HCT116 (cell line): ENCODE results near the gene MFGE8. TPM values are rescaled to one million over a fixed set of nuclear protein-coding genes. Genes with fewer than 3 reads are reported as not detected.

ENCODE experiments used
- ATAC-seq: fragments of 200-7000 bp; cut with Tn5 transposase; 2 replicates; pipeline ENCODE4 v1.9.1; 2020; ENCODE audit warnings: mild to moderate bottlenecking, moderate library complexity
- Bru-seq: library from RNA; stranded (reverse); fragments of 400-500 nt; gene quantifications from one replicate; lab custom pipeline; 2021; lab: Mats Ljungman, UMichigan
- BruChase-seq, 2 experiments: library from RNA; stranded (reverse); fragments of 400-500 nt; gene quantifications; one replicate each; lab custom pipeline; 2021; lab: Mats Ljungman, UMichigan
- BruUV-seq: library from RNA; stranded (reverse); fragments of 400-500 nt; replicated peaks from 2 replicates; lab custom pipeline; 2021; lab: Mats Ljungman, UMichigan
- CTCF ChIA-PET: fragments of 300-600 bp; sonication (Branson Sonifier 250); formaldehyde crosslinking; loops from one replicate; lab custom pipeline; 2021; ENCODE audit warnings: antibody characterized with exemption; lab: Charles Lee
- POLR2A ChIA-PET: fragments of 300-600, 350-600 bp; sonication (Branson Sonifier 250); formaldehyde crosslinking; loops from one replicate; lab custom pipeline; 2021; ENCODE audit warnings: antibody characterized with exemption; lab: Charles Lee
- RAD21 ChIA-PET, 2 experiments: fragments of 300-600 bp; sonication (Branson Sonifier 250); formaldehyde crosslinking; loops; one replicate each; lab custom pipeline; 2023; ENCODE audit warnings: low total read pairs in 2 of 2; ENCODE audit not compliant: uncharacterized antibody in 2 of 2, unreplicated experiment in 2 of 2, low non-redundant PET in 1 of 2; lab: Charles Lee
- DNase-seq: peaks from one replicate; pipeline ENCODE4 v3.0.0-alpha.2; 2010; ENCODE audit warnings: low read depth, low spot score
- H2AFZ ChIP-seq: fragments of 200-600 bp; shearing (Covaris generic), sonication (generic); 2 replicates; pipeline ENCODE4 v1.6.1; 2017; ENCODE audit warnings: low read depth, mixed run types, mixed read lengths, antibody characterized with exemption, low read length; ENCODE audit not compliant: poor library complexity, severe bottlenecking
- H3K27ac ChIP-seq: 2 replicates; pipeline ENCODE4 v1.5.1; 2012; ENCODE audit warnings: low read depth, low read length
- H3K27me3 ChIP-seq: fragments of 200-600 bp; sonication (generic); 2 replicates; pipeline ENCODE4 v1.6.1; 2016; ENCODE audit warnings: mixed run types, low read length, mixed read lengths; ENCODE audit not compliant: insufficient read depth
- H3K36me3 ChIP-seq, 2 experiments: fragments of 200-500 bp in 1 of 2; fragments of 200-600 bp in 1 of 2; sonication (Bioruptor generic) in 1 of 2; sonication (generic) in 1 of 2; 2 replicates each; pipeline versions ENCODE4 v1.5.1 to v1.6.1; 2014 to 2016; ENCODE audit warnings: low read length in 2 of 2, inconsistent platforms in 1 of 2, mixed read lengths in 1 of 2, mixed run types in 1 of 2; ENCODE audit not compliant: insufficient read depth in 2 of 2, control insufficient read depth in 1 of 2
- H3K4me1 ChIP-seq, 2 experiments: fragments of 200-600 bp in 1 of 2; sonication (generic) in 1 of 2; 2 replicates each; pipeline versions ENCODE4 v1.5.1 to v1.6.1; 2012 to 2017; ENCODE audit warnings: low read length in 2 of 2, inconsistent platforms in 1 of 2, mild to moderate bottlenecking in 1 of 2, mixed read lengths in 1 of 2, mixed run types in 1 of 2, moderate library complexity in 1 of 2; ENCODE audit not compliant: insufficient read depth in 2 of 2, control insufficient read depth in 1 of 2
- H3K4me2 ChIP-seq: fragments of 200-600 bp; sonication (generic); 2 replicates; pipeline ENCODE4 v1.6.1; 2017; ENCODE audit warnings: mixed run types, low read length, mixed read lengths
- H3K4me3 ChIP-seq, 2 experiments: fragments of 200-600 bp in 1 of 2; sonication (generic) in 1 of 2; replicated peaks in 1 of 2; 2 replicates each; pipeline ENCODE4 v1.5.1; 2011 to 2016; ENCODE audit warnings: low read length in 2 of 2, control low read depth in 1 of 2, low read depth in 1 of 2, mild to moderate bottlenecking in 1 of 2, mixed read lengths in 1 of 2, mixed run types in 1 of 2
- H3K79me2 ChIP-seq: fragments of 200-600 bp; sonication (generic); 2 replicates; pipeline ENCODE4 v1.6.1; 2017; ENCODE audit warnings: mild to moderate bottlenecking, mixed run types, low read length, moderate library complexity, mixed read lengths; ENCODE audit not compliant: insufficient read depth
- H3K9ac ChIP-seq: fragments of 200-600 bp; sonication (generic); 2 replicates; pipeline ENCODE4 v1.6.1; 2016; ENCODE audit warnings: low read length, mixed read lengths
- H3K9me2 ChIP-seq: fragments of 200-600 bp; sonication (generic), shearing (Covaris generic); 2 replicates; pipeline ENCODE4 v1.6.1; 2017; ENCODE audit warnings: mixed run types, mild to moderate bottlenecking, moderate library complexity; ENCODE audit not compliant: insufficient read depth
- H3K9me3 ChIP-seq, 2 experiments: fragments of 200-500 bp in 1 of 2; fragments of 200-600 bp in 1 of 2; sonication (Bioruptor generic) in 1 of 2; sonication (generic) in 1 of 2; 2 replicates each; pipeline ENCODE4 v1.6.1; 2014 to 2017; ENCODE audit warnings: low read length in 2 of 2, mixed read lengths in 2 of 2, inconsistent platforms in 1 of 2, low read depth in 1 of 2, mild to moderate bottlenecking in 1 of 2, mixed run types in 1 of 2, moderate library complexity in 1 of 2; ENCODE audit not compliant: control insufficient read depth in 1 of 2, insufficient read depth in 1 of 2
- H4K20me1 ChIP-seq: fragments of 200-600 bp; sonication (generic), shearing (Covaris generic); 2 replicates; pipeline ENCODE4 v1.6.1; 2017; ENCODE audit warnings: mixed run types, mild to moderate bottlenecking, moderate library complexity; ENCODE audit not compliant: insufficient read depth
- CTCF ChIP-seq, 3 experiments: fragments of 200-600 bp in 1 of 3; sonication (generic) in 1 of 3; IDR thresholded peaks in 2 of 3; conservative IDR thresholded peaks in 1 of 3; 2 replicates each; pipeline ENCODE4 v1.5.1; 2012 to 2017; ENCODE audit warnings: low read depth in 2 of 3, low read length in 2 of 3, antibody characterized with exemption in 1 of 3, borderline replicate concordance in 1 of 3, control low read depth in 1 of 3, mild to moderate bottlenecking in 1 of 3, mixed read lengths in 1 of 3, mixed run types in 1 of 3, moderate library complexity in 1 of 3; ENCODE audit not compliant: insufficient read depth in 1 of 3
- EGR1 ChIP-seq: IDR thresholded peaks from 2 replicates; pipeline ENCODE4 v1.6.1; 2012; ENCODE audit warnings: low read depth
- EZH2phosphoT487 ChIP-seq: fragments of 200-600 bp; IDR thresholded peaks from 2 replicates; pipeline ENCODE4 v1.6.1; 2018; ENCODE audit warnings: antibody characterized with exemption, borderline replicate concordance
- POLR2A ChIP-seq: IDR thresholded peaks from 2 replicates; pipeline ENCODE4 v1.7.0; 2011; ENCODE audit warnings: borderline replicate concordance; ENCODE audit not compliant: insufficient read depth, insufficient read length; ENCODE audit errors: extremely low read depth
- POLR2AphosphoS5 ChIP-seq: IDR thresholded peaks from 2 replicates; pipeline ENCODE4 v1.6.1; 2011; ENCODE audit warnings: mild to moderate bottlenecking, low read depth, low read length, moderate library complexity
- RAD21 ChIP-seq: IDR thresholded peaks from 2 replicates; pipeline ENCODE4 v1.6.1; 2012; ENCODE audit warnings: low read depth, mild to moderate bottlenecking
- SIN3A ChIP-seq: IDR thresholded peaks from 2 replicates; pipeline ENCODE4 v1.6.1; 2012; ENCODE audit warnings: low read depth
- SP1 ChIP-seq: IDR thresholded peaks from 2 replicates; pipeline ENCODE4 v1.6.1; 2012; ENCODE audit warnings: low read depth
- SRF ChIP-seq: IDR thresholded peaks from 2 replicates; pipeline ENCODE4 v1.6.1; 2012; ENCODE audit warnings: low read depth
- TCF7L2 ChIP-seq: IDR thresholded peaks from 2 replicates; pipeline ENCODE4 v1.7.0; 2011; ENCODE audit warnings: borderline replicate concordance, inconsistent platforms; ENCODE audit not compliant: insufficient read depth, insufficient read length; ENCODE audit errors: extremely low read depth
- intact Hi-C: fragments of 100-400 bp; cut with micrococcal nuclease; formaldehyde crosslinking; loops from 2 replicates; pipeline ENCODE4 v1.10.0; 2022
- long read RNA-seq: library from polyadenylated mRNA; unstranded; transcript quantifications from one replicate; pipeline ENCODE4 v2.0.0, GENCODE V29; 2021; ENCODE audit not compliant: unreplicated experiment
- polyA plus RNA-seq: library from polyadenylated mRNA; unstranded; fragments of >200 nt; gene quantifications from 2 replicates; pipeline ENCODE4 v1.2.1, GENCODE V29; 2012; ENCODE audit warnings: missing spikeins
- total RNA-seq: library from RNA; stranded (reverse); gene quantifications from one replicate; pipeline ENCODE4 v1.2.1, GENCODE V29; 2021; ENCODE audit not compliant: unreplicated experiment
- TF ChIP-seq, protein P1 (sequence below): IDR thresholded peaks from 2 replicates; pipeline ENCODE4 v1.6.1; 2012
- TF ChIP-seq, protein P2 (sequence below): IDR thresholded peaks from 2 replicates; pipeline ENCODE4 v1.6.1; 2012; ENCODE audit warnings: low read depth
- TF ChIP-seq, protein P3 (sequence below): IDR thresholded peaks from 2 replicates; pipeline ENCODE4 v1.6.1; 2011; ENCODE audit warnings: mild to moderate bottlenecking, low read length, moderate library complexity; ENCODE audit not compliant: insufficient replicate concordance; ENCODE audit errors: extremely low read depth

Gene MFGE8, protein sequence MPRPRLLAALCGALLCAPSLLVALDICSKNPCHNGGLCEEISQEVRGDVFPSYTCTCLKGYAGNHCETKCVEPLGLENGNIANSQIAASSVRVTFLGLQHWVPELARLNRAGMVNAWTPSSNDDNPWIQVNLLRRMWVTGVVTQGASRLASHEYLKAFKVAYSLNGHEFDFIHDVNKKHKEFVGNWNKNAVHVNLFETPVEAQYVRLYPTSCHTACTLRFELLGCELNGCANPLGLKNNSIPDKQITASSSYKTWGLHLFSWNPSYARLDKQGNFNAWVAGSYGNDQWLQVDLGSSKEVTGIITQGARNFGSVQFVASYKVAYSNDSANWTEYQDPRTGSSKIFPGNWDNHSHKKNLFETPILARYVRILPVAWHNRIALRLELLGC
- total RNA-seq, result 70.7 TPM
- polyA plus RNA-seq, result 85.6 and 90.0 TPM in 2 replicates
- percentile 75 among the genes with signal in this experiment for Bru-seq, nascent RNA
- BruChase-seq, experiment 1, labeled RNA remaining after a 6-hour chase, result percentile 84 among the genes with signal in this experiment
- percentile 85 among the genes with signal in this experiment for BruChase-seq, experiment 2, labeled RNA remaining after a 2-hour chase
- long read RNA-seq, transcript MFGE8-201 (8 exons, 1,937 nt), result major isoform, 7 of 35 reads
- long read RNA-seq, partial matches to known transcripts, result 9 of 35 reads
- long read RNA-seq, other reads (novel, unspliced or antisense), result 10 of 35 reads

- intact Hi-C loops, result no loop called here
- no peaks in the 10 kb centered on the region for H3K36me3 ChIP-seq
These were observed at the start of gene MFGE8 for GRCh38 chr15:88913017-88913849. MFGE8 (minus strand) TSS chr15:88913379; CDS start chr15:88913319, 60 bp downstream.

More at GRCh38 chr15:88913017-88913849, at the start of gene MFGE8:
- no TSS peak for BruUV-seq
- Histone ChIP-seq H3K27me3 (no peaks in the 10 kb centered on the region), H3K4me2 (peak within 1 kb of the TSS; percentile 94), H3K4me1 (peaks cover 23 to 46% of the 10 kb centered on the region in 2 experiments), H3K79me2 (0 out of 2 replicates have a peak, but pooled peaks cover 6% of the 10 kb centered on the region), H4K20me1 (no peaks in the 10 kb centered on the region), H3K9me2 (no peaks in the 10 kb centered on the region), H3K27ac (peak within 1 kb of the TSS; percentile 84), H3K9ac (peak within 1 kb of the TSS; percentile 70), H3K4me3 (peak within 1 kb of the TSS; percentile 69 to 76), H3K9me3 (no peaks in the 10 kb centered on the region), H2AFZ (peak within 1 kb of the TSS; percentile 98)
- TF ChIP-seq RAD21, result no peak
- TF ChIP-seq POLR2AphosphoS5, result peak; percentile 87
- peak; percentile 54 for TF ChIP-seq TCF7L2
- TF ChIP-seq POLR2A, result peak; percentile 16
- TF ChIP-seq, protein P1, sequence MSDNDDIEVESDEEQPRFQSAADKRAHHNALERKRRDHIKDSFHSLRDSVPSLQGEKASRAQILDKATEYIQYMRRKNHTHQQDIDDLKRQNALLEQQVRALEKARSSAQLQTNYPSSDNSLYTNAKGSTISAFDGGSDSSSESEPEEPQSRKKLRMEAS, result peak; percentile 55; the same call in 1 of the 2 replicates
- TF ChIP-seq, protein P2, sequence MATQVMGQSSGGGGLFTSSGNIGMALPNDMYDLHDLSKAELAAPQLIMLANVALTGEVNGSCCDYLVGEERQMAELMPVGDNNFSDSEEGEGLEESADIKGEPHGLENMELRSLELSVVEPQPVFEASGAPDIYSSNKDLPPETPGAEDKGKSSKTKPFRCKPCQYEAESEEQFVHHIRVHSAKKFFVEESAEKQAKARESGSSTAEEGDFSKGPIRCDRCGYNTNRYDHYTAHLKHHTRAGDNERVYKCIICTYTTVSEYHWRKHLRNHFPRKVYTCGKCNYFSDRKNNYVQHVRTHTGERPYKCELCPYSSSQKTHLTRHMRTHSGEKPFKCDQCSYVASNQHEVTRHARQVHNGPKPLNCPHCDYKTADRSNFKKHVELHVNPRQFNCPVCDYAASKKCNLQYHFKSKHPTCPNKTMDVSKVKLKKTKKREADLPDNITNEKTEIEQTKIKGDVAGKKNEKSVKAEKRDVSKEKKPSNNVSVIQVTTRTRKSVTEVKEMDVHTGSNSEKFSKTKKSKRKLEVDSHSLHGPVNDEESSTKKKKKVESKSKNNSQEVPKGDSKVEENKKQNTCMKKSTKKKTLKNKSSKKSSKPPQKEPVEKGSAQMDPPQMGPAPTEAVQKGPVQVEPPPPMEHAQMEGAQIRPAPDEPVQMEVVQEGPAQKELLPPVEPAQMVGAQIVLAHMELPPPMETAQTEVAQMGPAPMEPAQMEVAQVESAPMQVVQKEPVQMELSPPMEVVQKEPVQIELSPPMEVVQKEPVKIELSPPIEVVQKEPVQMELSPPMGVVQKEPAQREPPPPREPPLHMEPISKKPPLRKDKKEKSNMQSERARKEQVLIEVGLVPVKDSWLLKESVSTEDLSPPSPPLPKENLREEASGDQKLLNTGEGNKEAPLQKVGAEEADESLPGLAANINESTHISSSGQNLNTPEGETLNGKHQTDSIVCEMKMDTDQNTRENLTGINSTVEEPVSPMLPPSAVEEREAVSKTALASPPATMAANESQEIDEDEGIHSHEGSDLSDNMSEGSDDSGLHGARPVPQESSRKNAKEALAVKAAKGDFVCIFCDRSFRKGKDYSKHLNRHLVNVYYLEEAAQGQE, result no peak
- TF ChIP-seq, protein P3, sequence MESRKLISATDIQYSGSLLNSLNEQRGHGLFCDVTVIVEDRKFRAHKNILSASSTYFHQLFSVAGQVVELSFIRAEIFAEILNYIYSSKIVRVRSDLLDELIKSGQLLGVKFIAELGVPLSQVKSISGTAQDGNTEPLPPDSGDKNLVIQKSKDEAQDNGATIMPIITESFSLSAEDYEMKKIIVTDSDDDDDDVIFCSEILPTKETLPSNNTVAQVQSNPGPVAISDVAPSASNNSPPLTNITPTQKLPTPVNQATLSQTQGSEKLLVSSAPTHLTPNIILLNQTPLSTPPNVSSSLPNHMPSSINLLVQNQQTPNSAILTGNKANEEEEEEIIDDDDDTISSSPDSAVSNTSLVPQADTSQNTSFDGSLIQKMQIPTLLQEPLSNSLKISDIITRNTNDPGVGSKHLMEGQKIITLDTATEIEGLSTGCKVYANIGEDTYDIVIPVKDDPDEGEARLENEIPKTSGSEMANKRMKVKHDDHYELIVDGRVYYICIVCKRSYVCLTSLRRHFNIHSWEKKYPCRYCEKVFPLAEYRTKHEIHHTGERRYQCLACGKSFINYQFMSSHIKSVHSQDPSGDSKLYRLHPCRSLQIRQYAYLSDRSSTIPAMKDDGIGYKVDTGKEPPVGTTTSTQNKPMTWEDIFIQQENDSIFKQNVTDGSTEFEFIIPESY, result peak; percentile 31
- TF ChIP-seq EGR1, result peak; percentile 55; the same call in 1 of the 2 replicates
- no peak for TF ChIP-seq SP1
- TF ChIP-seq SRF, result no peak
- no peak for TF ChIP-seq EZH2phosphoT487
- TF ChIP-seq SIN3A, result peak; percentile 64
- 0 out of 6 replicates have a peak, but pooled peaks of 1 of the 3 experiments have one; percentile 6 for TF ChIP-seq CTCF (IDR thresholded peaks at IDR 0.05 in 2 of 3, conservative IDR thresholded peaks at IDR 0.05 in 1 of 3; ENCODE audit: borderline replicate concordance in 1 of 3, insufficient read depth in 1 of 3, low read depth in 2 of 3, low read length in 2 of 3)
- RAD21 ChIA-PET, result no interaction called here
- peak; percentile 84 for ATAC-seq
- CTCF ChIA-PET, result interaction anchor here (1.2 to 4.2 kb wide), 2 partner anchors 8 to 16 kb away, joined by 4 to 16 read pairs; no protein-coding TSS in a partner anchor
- POLR2A ChIA-PET, result no interaction called here
- DNase-seq, result no peak
